ENCODE results near the gene SFTPD. TPM values are rescaled to one million over a fixed set of nuclear protein-coding genes. Genes with fewer than 3 reads are reported as not detected.

The SFTPD gene
- total and polyA plus RNA-seq, 10 of the 15 experiments (the other 5 are each of a cell fraction or from before 2014, with no cell fraction given): 0.31 TPM; not detected in 9

DNA sequence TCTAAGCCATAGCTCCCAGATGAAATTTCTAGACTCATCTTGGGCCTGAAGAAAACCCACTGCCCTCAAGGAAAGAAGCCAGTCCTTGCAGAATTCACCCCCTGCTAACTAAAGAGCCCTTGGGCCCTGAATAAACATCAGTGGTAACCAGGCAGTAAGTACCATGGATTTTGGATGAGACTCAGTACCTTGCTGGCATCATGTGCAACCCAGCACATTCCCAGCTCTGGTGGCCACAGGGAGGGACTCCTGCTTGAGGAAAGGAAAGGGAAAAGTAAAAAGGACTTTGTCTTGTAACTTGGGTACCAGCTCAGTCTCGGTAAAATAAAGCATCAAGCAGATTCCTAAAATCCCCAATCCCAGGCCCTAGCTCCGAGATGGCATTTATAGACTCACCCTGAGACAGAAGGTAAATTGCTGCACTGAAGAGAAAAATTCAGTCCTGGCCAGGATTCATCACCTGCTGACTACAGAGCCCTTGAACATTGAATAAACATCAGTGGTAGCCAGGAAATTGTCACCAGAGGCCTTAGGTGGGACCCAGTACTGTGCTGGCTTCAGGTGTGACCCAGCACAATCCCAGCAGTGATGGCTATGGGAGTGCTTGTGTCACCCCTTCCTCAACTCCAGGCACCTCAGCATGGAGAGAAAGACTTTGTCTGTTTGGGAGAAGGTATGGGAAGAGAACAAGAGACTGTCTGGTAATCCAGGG lies 31.2 kb upstream of the SFTPD start:
- Histone ChIP-seq H2AFZ (ENCODE audit: control insufficient read depth, low read depth, low read length) (no peak overlapping the region), H3K9ac (ENCODE audit: control insufficient read depth, insufficient read depth, low read length) (no peak overlapping the region), H3K27ac (ENCODE audit: control insufficient read depth, insufficient read depth) (no peak overlapping the region), H3K79me2 (ENCODE audit: control insufficient read depth, insufficient read depth, low read length) (no peaks in the 10 kb centered on the region), H3K36me3 (ENCODE audit: control insufficient read depth in 2 of 2, insufficient read depth in 2 of 2, low read length in 1 of 2) (no peaks in the 10 kb centered on the region), H3K9me3 (replicated peaks; ENCODE audit: control insufficient read depth, insufficient read depth, low read length) (no peaks in the 10 kb centered on the region; the same call in 2 of the 3 replicates), H4K20me1 (ENCODE audit: control insufficient read depth, insufficient read depth) (no peaks in the 10 kb centered on the region), H3K4me3 (no peak overlapping the region), H3K27me3 (replicated peaks in 1 of 2; ENCODE audit: control insufficient read depth in 2 of 2, insufficient read depth in 2 of 2, low read length in 1 of 2) (peaks cover 4 to 5% of the 10 kb centered on the region in 2 experiments), H3K4me1 (ENCODE audit: control insufficient read depth, insufficient read depth, low read length) (no peaks in the 10 kb centered on the region), H3K4me2 (ENCODE audit: control insufficient read depth, insufficient read depth) (no peak overlapping the region)
- TF ChIP-seq ZNF622 (IDR thresholded peaks at IDR 0.05): no peak
- TF ChIP-seq TCF12 (IDR thresholded peaks at IDR 0.05; ENCODE audit: low read depth, low read length): no peak
- TF ChIP-seq TARDBP (IDR thresholded peaks at IDR 0.05; ENCODE audit: borderline replicate concordance): no peak
- no peak for TF ChIP-seq CBFB (IDR thresholded peaks at IDR 0.05; ENCODE audit: low read depth)
- TF ChIP-seq, protein P1, sequence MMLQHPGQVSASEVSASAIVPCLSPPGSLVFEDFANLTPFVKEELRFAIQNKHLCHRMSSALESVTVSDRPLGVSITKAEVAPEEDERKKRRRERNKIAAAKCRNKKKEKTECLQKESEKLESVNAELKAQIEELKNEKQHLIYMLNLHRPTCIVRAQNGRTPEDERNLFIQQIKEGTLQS (IDR thresholded peaks at IDR 0.05; ENCODE audit: borderline replicate concordance, extremely low read depth, low read depth, low read length): no peak
- TF ChIP-seq, protein P2, sequence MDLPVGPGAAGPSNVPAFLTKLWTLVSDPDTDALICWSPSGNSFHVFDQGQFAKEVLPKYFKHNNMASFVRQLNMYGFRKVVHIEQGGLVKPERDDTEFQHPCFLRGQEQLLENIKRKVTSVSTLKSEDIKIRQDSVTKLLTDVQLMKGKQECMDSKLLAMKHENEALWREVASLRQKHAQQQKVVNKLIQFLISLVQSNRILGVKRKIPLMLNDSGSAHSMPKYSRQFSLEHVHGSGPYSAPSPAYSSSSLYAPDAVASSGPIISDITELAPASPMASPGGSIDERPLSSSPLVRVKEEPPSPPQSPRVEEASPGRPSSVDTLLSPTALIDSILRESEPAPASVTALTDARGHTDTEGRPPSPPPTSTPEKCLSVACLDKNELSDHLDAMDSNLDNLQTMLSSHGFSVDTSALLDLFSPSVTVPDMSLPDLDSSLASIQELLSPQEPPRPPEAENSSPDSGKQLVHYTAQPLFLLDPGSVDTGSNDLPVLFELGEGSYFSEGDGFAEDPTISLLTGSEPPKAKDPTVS (IDR thresholded peaks at IDR 0.05; ENCODE audit: low read depth, low read length): no peak
- TF ChIP-seq MTA3 (IDR thresholded peaks at IDR 0.05; ENCODE audit: borderline replicate concordance, low read length): no peak
- TF ChIP-seq RAD21 (IDR thresholded peaks at IDR 0.05; ENCODE audit: insufficient read depth, low read depth, low read length): no peak
- no peak for TF ChIP-seq USF1 (IDR thresholded peaks at IDR 0.05; ENCODE audit: borderline replicate concordance, extremely low read length, insufficient read depth, low read depth, low read length)
- TF ChIP-seq FOXM1 (IDR thresholded peaks at IDR 0.05; ENCODE audit: low read depth, low read length): no peak
- TF ChIP-seq SIN3A (IDR thresholded peaks at IDR 0.05; ENCODE audit: low read depth, low read length): no peak
- no peak for TF ChIP-seq KLF5 (IDR thresholded peaks at IDR 0.05; ENCODE audit: partially characterized antibody)
- TF ChIP-seq CREM (IDR thresholded peaks at IDR 0.05; ENCODE audit: low read depth): no peak
- TF ChIP-seq, protein P3, sequence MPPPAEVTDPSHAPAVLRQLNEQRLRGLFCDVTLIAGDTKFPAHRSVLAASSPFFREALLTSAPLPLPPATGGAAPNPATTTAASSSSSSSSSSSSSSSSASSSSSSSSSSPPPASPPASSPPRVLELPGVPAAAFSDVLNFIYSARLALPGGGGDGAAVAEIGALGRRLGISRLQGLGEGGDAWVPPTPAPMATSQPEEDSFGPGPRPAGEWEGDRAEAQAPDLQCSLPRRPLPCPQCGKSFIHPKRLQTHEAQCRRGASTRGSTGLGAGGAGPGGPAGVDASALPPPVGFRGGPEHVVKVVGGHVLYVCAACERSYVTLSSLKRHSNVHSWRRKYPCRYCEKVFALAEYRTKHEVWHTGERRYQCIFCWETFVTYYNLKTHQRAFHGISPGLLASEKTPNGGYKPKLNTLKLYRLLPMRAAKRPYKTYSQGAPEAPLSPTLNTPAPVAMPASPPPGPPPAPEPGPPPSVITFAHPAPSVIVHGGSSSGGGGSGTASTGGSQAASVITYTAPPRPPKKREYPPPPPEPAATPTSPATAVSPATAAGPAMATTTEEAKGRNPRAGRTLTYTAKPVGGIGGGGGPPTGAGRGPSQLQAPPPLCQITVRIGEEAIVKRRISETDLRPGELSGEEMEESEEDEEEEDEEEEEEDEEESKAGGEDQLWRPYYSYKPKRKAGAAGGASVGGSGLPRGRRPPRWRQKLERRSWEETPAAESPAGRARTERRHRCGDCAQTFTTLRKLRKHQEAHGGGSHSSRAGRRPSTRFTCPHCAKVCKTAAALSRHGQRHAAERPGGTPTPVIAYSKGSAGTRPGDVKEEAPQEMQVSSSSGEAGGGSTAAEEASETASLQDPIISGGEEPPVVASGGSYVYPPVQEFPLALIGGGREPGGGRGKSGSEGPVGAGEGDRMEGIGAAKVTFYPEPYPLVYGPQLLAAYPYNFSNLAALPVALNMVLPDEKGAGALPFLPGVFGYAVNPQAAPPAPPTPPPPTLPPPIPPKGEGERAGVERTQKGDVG (CRISPR knock-in tag; IDR thresholded peaks at IDR 0.05): no peak
- TF ChIP-seq SRF (IDR thresholded peaks at IDR 0.05; ENCODE audit: low read depth in 2 of 2, low read length in 2 of 2): no peak
- no peak for TF ChIP-seq DPF2 (IDR thresholded peaks at IDR 0.05)
- TF ChIP-seq SMARCA5 (IDR thresholded peaks at IDR 0.05): no peak
- ChIA-PET CTCF (no interaction called here), RAD21 (ENCODE audit: unreplicated experiment) (no interaction called here), POLR2A (no interaction called here), SMC1A (ENCODE audit: uncharacterized antibody, unreplicated experiment) (no interaction called here)
- no peak for FAIRE-seq
- no peak for DNase-seq (ENCODE audit: low read depth, low spot score)
- ATAC-seq: no peak
- BruUV-seq (replicated peaks): no TSS peak
- intact Hi-C loops (cut with micrococcal nuclease; ENCODE audit: unreplicated experiment): no loop called here
- in situ Hi-C loops (cut with MboI): no loop called here
- 0% methylated on average over 2 of the region's 2 CpGs for WGBS (ENCODE audit: insufficient coverage, insufficient replicate concordance, low lambda C conversion rate, missing lambda C conversion rate)
